Pancreas (tissue), 10 donors: ENCODE data around the gene CACNA1E. TPM values are rescaled to one million over a fixed set of nuclear protein-coding genes. Genes with fewer than 3 reads are reported as not detected.

Experiments used
- ATAC-seq, 4 donors: fragments of 200-7000 bp; cut with Tn5 transposase; one replicate each; pipeline versions ENCODE4 v1.8.0 to v1.9.1; 2020; ENCODE audit warnings: mild to moderate bottlenecking in 4 of 4, moderate library complexity in 4 of 4
- DNase-seq, 6 donors: peaks; one replicate each; pipeline ENCODE4 v3.0.0-alpha.2; 2020
- FAIRE-seq: peaks from 2 replicates; lab custom pipeline; 2012; peaks lifted over from hg19 to GRCh38; lab: Jason Lieb, UNC
- H3K27ac ChIP-seq, 4 donors: fragments of 200-600 bp; sonication (generic); 1 replicate in 3 of 4; 2 replicates in 1 of 4; pipeline versions ENCODE4 v1.5.0 to v1.8.0; 2020
- H3K27me3 ChIP-seq, 4 donors: fragments of 200-600 bp; one replicate each; pipeline ENCODE4 v1.8.0; 2021
- H3K36me3 ChIP-seq, 3 donors: fragments of 200-600 bp; sonication (generic) in 1 of 3; one replicate each; pipeline versions ENCODE4 v1.5.0 to v1.8.0; 2020 to 2021
- H3K4me1 ChIP-seq, 3 donors: fragments of 200-600 bp; one replicate each; pipeline ENCODE4 v1.8.0; 2021
- H3K4me3 ChIP-seq, 4 donors: fragments of 200-600 bp; sonication (generic) in 2 of 4; one replicate each; pipeline versions ENCODE4 v1.5.0 to v1.8.0; 2020 to 2021
- H3K9me3 ChIP-seq, 4 donors: fragments of 200-600 bp; one replicate each; pipeline ENCODE4 v1.8.0; 2021
- CTCF ChIP-seq, 4 donors: fragments of 200-600 bp; sonication (generic) in 3 of 4; IDR thresholded peaks; one replicate each; pipeline versions ENCODE4 v1.5.0 to v1.8.0; 2021; ENCODE audit warnings: antibody characterized with exemption in 4 of 4
- WGBS, 2 donors: extraction: QIAGEN DNeasy Blood & Tissue Kit; methylation state at CpG; one replicate each; pipeline ENCODE4 v1.1.7; 2013; 5-methylcytosine and 5-hydroxymethylcytosine counted together
- intact Hi-C, 3 donors: fragments of 100-400 bp; cut with DNase I; formaldehyde crosslinking; loops; one replicate each; pipeline versions ENCODE4 v1.11.1 to v1.14.2; 2022
- polyA plus RNA-seq, 2 donors: library from polyadenylated mRNA; stranded (reverse); fragments of 200-250 nt; gene quantifications; one replicate each; pipeline ENCODE4 v1.2.3, GENCODE V29; 2013
- total RNA-seq, 6 donors: library from RNA; stranded (reverse); fragmentation: NEBNext Ultra II Directional in 4 of 6; extraction: Animal tissue kit (Norgen Biotek cat#: 25700) in 4 of 6; gene quantifications; one replicate each; pipeline versions ENCODE4 v1.2.1 to v1.2.4, GENCODE V29; 2021 to 2023
- donor health status: healthy with polysubstance abuse.
- donor health status: DM: no; HTN: no; CAD: no; lungs with moderate emphysema.
- donor health status: DM: no; HTN: no; CAD: no.
- donor health status: control.
- donor health status: control.
- donor health status: Bipolar disorder and iron deficiency.
- donor health status: DM: yes; HTN: yes; CAD: no.
- donor health status: DM: no; HTN: no; CAD: no.
- donor health status: DM: no; HTN: no; CAD: no.
- donor health status: DM: yes; HTN: yes; CAD: no.

The CACNA1E gene
- total and polyA plus RNA-seq, 8 donors: 0.02 to 0.12 (median 0.07) TPM; not detected in 2

GRCh38 chr1:181704546-181704945 lies 221.2 kb downstream of the CACNA1E start:
- DNase-seq (no peak), ATAC-seq (no peak), FAIRE-seq (no peak)
- Histone ChIP-seq H3K9me3 (no peaks in the 10 kb centered on the region), H3K4me3 (no peak overlapping the region), H3K36me3 (no peaks in the 10 kb centered on the region), H3K27me3 (no peaks in the 10 kb centered on the region), H3K4me1 (no peaks in the 10 kb centered on the region), H3K27ac (no peak overlapping the region)
- TF ChIP-seq CTCF (IDR thresholded peaks at IDR 0.05): no peak
- 50 to 52% methylated on average over 8 of the region's 8 CpGs for WGBS, 2 donors
- intact Hi-C loops: no loop called here

DNA sequence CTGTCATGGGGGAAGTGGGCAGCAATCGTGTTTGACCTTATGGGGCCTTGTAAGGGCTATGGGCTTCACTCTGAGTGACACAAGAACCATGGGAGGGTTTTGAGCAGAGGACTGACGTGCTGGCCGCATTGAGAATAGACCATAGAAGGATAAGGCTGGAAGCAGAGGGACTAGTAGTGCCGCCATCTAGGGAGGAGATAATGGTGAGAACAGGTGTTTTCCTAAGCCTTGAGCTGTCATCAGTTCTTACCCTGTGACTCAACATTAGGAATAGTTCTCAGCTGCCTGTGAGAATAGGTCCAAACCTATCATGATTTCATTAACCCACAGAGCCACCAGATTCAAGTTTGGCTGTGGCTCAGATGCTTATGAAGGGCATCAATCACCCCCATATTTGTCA lies 228.5 kb downstream of the CACNA1E start:
- Histone ChIP-seq H3K27me3 (no peaks in the 10 kb centered on the region), H3K27ac (no peak overlapping the region), H3K9me3 (no peaks in the 10 kb centered on the region), H3K4me3 (no peak overlapping the region), H3K4me1 (no peaks in the 10 kb centered on the region), H3K36me3 (no peaks in the 10 kb centered on the region)
- TF ChIP-seq CTCF (IDR thresholded peaks at IDR 0.05): no peak
- FAIRE-seq (no peak), ATAC-seq (no peak), DNase-seq (no peak)
- 72 to 76% methylated on average over 4 of the region's 4 CpGs for WGBS, 2 donors
- intact Hi-C loops: no loop called here

DNA sequence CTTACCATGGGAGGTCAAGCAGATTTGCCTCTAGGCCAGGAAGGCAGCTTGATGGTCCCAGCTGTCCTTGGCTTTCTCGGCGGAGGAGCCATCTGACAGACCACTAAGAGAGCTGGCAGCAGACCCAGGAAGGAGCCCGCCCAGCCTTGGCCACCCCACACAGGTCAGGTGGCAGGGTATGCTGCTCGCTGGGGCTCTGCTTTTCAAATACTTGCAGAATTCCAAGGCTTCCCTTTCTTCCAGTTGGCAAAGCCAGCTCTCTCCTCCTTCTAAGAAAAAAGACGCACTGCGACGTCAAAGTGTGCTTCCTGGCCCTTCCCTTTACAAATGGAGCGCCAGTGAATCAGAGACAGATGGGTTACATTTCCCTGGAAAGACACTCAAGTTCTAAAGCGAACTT lies 229.4 kb downstream of the CACNA1E start:
- TF ChIP-seq CTCF (IDR thresholded peaks at IDR 0.05): no peak
- ATAC-seq (no peak), FAIRE-seq (no peak), DNase-seq (no peak)
- WGBS, 2 donors: 62 to 78% methylated on average over 9 of the region's 9 CpGs
- no peak overlapping the region for H3K27ac ChIP-seq
- no peaks in the 10 kb centered on the region for H3K27me3 ChIP-seq
- no peak overlapping the region for H3K4me3 ChIP-seq
- H3K36me3 ChIP-seq: no peaks in the 10 kb centered on the region
- intact Hi-C loops: no loop called here
- no peaks in the 10 kb centered on the region for H3K4me1 ChIP-seq
- H3K9me3 ChIP-seq: no peaks in the 10 kb centered on the region

- H3K4me1 ChIP-seq: no peaks in the 10 kb centered on the region
- WGBS, 2 donors: 62 to 89% methylated on average over 2 of the region's 2 CpGs
- no peak for FAIRE-seq
- no peak for TF ChIP-seq CTCF (IDR thresholded peaks at IDR 0.05)
- H3K9me3 ChIP-seq: no peaks in the 10 kb centered on the region
- DNase-seq: no peak
- H3K36me3 ChIP-seq: no peaks in the 10 kb centered on the region
- no peak overlapping the region for H3K4me3 ChIP-seq
- intact Hi-C loops: no loop called here
- ATAC-seq: no peak
- no peaks in the 10 kb centered on the region for H3K27me3 ChIP-seq
- H3K27ac ChIP-seq: no peak overlapping the region
Measured at GRCh38 chr1:181714428-181714827, 231.1 kb downstream of the CACNA1E start.

- 26 to 29% methylated on average over 6 of the region's 6 CpGs for WGBS, 2 donors
- TF ChIP-seq CTCF (IDR thresholded peaks at IDR 0.05): no peak
- no peak for FAIRE-seq
- no peaks in the 10 kb centered on the region for H3K9me3 ChIP-seq
- H3K27me3 ChIP-seq: no peaks in the 10 kb centered on the region
- no peak overlapping the region for H3K27ac ChIP-seq
- ATAC-seq: no peak
- H3K4me1 ChIP-seq: no peaks in the 10 kb centered on the region
- no peak for DNase-seq
- no peaks in the 10 kb centered on the region for H3K36me3 ChIP-seq
- intact Hi-C loops: no loop called here
- no peak overlapping the region for H3K4me3 ChIP-seq
Measured at GRCh38 chr1:181718034-181718433, 234.7 kb downstream of the CACNA1E start.
